ENCODE results near the gene CHCHD2.
"Not testable (repeated sequence)": the region's sequence is repeated elsewhere in the genome, so short reads cannot be mapped to it uniquely, and the experiment has no call there.

CHCHD2 gene

DNA sequence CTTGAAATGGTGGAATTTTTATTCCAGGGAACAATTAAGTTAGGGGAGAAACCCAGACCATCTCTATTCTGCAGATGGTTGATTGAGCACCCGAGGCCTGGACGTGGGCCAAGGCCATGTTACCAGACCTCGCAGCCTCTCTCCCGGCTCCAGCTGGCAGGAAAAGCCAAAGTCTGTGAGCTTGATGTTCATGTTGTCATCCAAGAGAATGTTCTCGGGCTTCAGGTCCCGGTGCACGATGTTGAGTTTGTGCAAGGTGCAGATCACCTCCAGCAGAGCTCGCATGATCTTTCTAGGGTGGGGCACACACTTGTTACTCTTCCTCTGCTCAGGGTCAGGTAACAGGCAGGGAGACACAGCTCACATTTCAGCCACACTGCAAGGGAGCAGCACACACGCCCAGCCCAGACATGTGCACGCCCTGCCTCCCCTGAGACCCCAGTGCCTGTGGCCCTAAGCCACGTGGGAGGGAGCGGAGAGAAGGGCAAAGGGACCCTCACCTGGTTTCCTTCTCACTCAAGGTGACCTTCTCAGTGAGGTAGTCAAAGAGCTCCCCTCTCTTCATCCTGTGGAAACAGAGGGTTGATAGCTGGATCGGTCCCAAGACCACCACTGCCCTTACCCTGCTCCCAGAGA, 23.0 kb downstream of the CHCHD2 start:
- DNase-seq (ENCODE audit: low read depth in 2 of 3, low spot score in 1 of 3) = no peak

DNA sequence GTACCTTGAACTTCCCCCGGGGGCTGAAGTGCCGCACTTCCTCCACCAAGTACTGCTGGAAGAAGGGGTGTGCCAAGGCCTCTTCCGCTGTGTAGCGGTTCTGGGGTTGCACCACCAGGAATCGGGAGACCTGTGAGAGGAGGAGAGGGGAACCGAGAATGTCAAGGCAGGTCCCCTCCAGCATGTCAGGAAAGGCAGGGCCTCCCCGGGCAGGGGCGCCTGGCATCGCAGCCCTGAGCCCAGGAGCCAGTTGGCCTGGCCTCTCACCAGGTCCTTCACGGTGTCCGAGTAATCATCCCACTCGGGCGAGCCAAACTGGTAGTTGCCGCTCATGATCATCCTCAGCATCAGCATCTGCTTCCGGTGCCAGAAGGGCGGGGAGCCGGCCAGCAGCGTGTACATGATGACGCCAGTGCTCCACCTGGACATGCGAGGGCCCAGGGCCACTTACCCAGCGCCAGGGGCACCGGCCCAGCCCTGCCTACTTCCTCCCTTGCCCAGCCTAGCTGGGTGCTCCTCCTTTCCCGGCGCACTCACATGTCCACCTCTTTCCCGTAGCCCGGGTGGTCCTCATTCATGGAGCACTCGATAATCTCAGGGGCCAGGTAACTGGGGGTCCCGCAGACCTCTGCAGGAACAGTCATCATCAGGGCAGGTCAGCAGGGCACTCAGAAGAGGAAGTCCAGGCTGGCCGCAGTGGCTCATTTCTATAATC, 24.5 kb downstream of the CHCHD2 start:
- DNase-seq (ENCODE audit: low read depth in 2 of 3, low spot score in 1 of 3) = no peak

DNA sequence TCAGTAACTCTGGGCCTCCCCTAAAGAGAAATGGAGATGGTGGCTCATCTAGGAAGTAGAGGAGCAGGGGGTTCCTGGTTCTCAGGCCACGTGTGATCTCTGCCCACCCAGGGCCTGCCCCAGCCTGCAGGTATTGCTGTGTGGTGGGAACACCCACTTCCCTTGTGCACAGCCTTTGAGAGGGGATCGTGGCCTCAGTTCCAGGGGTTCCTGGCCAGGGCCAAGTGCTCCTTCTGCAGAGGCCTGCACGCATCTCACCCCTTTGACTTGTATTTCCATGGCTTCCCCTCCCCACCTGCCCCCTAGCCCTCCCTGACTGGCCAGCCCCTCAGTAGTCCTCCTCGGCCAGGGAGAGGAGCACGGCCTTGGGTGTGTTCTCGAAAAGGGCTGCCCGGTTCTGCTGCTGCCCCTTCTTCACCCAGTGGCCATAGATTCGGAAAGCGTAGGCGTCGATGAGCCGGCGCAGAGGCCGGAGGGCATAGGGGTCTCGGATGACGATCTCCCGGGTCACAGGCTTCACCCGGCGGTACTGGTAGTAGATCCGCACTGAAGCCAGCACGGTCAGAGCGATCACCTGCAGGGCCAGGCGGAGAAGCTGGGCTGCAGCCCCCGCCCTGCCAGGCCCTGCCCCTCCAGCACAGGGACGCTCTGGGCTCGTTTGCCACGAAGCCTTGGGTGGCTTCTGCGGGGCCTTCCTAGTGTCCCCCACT, 25.4 kb downstream of the CHCHD2 start:
- DNase-seq (ENCODE audit: low read depth in 2 of 3, low spot score in 1 of 3) = not testable (repeated sequence)

DNA sequence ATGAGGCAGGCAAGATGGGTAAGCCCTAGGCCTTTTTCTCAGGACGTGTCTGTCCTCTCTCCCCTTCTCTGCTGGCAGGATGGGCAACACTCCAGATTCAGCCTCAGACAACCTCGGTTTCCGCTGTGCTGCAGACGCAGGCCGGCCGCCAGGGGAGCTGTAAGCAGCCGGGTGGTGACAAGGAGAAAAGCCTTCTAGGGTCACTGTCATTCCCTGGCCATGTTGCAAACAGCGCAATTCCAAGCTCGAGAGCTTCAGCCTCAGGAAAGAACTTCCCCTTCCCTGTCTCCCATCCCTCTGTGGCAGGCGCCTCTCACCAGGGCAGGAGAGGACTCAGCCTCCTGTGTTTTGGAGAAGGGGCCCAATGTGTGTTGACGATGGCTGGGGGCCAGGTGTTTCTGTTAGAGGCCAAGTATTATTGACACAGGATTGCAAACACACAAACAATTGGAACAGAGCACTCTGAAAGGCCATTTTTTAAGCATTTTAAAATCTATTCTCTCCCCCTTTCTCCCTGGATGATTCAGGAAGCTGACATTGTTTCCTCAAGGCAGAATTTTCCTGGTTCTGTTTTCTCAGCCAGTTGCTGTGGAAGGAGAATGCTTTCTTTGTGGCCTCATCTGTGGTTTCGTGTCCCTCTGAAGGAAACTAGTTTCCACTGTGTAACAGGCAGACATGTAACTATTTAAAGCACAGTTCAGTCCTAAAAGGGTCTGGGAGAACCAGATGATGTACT, 26.7 kb downstream of the CHCHD2 start:
- no peak for DNase-seq (ENCODE audit: low read depth in 2 of 3, low spot score in 1 of 3)

DNA sequence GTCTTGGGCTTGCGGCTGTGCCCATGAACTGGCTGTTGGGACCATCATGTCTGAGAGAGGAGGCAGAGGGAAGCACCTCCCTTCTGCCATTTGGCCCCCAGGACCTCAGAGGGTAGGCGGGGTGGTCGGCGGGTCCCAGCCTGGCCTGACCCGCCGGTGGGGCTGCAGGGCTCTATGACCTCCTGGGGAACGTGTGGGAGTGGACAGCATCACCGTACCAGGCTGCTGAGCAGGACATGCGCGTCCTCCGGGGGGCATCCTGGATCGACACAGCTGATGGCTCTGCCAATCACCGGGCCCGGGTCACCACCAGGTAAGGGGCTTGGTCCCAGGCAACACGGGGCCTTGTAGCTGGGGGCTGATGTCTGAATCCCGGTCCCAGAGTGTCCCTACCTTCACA, 28.1 kb downstream of the CHCHD2 start:
- no peak for DNase-seq (ENCODE audit: low read depth in 2 of 3, low spot score in 1 of 3)

DNA sequence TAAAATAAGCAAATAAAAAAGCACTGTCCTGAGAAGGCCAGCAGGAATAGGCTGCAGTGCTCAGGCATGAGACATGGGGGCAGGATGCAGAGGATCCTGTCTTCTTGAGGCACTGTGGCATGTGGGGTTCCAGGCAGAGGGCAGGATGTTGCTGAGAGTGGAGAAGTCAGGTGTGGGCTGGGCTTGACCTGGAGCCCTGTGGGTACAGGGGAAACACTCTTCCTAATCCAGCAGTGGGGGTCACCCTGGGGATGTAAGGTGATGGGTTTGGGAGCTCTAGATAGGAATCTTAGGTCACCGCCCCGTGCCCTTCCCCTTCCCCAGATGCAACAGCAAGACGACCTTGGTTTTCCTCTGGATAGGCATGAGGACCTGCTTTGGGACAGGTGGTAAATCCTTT, 28.6 kb downstream of the CHCHD2 start:
- no peak for DNase-seq (ENCODE audit: low read depth in 2 of 3, low spot score in 1 of 3)

DNA sequence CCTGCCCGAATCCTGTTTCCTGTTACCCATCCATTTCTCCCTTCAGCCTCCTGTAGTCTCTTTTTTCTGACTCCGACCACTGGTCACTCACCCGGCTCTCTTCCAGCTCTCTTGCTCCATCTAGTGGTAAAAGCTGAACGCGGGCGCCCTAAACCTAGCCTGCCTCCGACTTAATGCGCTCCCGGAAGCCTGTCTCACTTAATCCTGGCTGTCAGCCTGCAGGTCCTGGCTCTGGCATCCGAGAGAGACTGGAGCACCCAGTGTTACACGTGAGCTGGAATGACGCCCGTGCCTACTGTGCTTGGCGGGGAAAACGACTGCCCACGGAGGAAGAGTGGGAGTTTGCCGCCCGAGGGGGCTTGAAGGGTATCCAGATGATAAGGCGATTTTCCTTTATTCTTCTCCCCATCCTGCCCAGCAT, 31.9 kb downstream of the CHCHD2 start:
- peak; percentile 48 to 83 (median 62) for DNase-seq (ENCODE audit: low read depth in 2 of 3, low spot score in 1 of 3)

DNA sequence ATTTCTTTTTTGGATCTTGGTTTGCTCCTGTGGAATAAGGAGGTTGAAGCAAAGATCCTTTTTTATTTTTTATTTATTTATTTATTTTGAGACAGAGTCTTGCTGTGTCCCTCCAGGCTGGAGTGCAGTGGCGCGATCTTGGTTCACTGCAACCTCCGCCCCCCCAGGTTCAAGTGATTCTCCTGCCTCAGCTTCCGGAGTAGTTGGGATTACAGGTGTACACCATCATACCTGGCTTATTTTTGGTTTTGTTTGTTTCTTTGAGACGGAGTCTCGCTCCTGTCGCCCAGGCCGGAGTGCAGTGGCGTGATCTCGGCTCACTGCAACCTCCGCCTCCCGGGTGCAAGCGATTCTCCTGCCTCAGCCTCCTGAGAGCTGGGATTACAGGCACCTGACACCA, 39.9 kb downstream of the CHCHD2 start:
- DNase-seq (ENCODE audit: low read depth in 2 of 3, low spot score in 1 of 3) = not testable (repeated sequence)

DNA sequence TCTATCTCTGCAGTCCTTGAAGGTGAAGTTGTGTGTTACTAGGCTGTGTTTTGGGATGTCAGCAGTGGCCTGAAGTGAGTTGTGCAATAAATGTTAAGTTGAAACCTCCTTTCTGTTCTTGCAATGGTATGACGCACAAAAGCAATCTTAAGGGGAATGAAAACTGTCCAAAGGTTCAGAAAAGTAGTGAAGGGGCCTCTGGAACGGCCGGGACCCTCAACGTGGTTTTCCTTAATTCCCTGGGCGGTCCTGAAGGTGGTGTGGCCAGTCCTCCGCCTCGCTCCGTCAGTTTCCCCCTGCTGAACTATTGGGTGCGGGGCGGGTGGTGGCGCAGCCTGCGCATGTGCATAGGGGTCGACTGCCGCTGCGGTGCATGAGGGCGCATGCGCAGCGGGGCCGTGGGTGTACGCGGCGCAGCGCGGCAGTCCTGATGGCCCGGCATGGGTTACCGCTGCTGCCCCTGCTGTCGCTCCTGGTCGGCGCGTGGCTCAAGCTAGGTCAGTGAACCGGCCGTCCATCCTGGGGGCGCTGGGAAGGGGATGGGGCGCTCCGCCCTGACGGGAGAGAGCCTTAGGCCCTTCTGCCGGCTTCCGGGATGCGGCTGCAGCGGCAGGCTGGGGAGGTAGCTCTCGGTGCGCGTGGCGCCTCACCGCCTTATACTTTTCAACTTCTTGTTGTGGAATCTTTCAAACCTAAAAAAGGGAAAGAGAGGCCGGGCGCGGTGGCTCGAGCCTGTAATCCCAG, 42.2 kb downstream of the CHCHD2 start, which contains the start of gene SUMF2:
Gene SUMF2, plus strand, starts transcription at position 405 of the 744 bp plus-strand sequence. Its CDS starts 26 bp downstream, at position 431.
- DNase-seq (ENCODE audit: low read depth in 2 of 3, low spot score in 1 of 3) = peak; percentile 77 to 84 (median 83)

DNA sequence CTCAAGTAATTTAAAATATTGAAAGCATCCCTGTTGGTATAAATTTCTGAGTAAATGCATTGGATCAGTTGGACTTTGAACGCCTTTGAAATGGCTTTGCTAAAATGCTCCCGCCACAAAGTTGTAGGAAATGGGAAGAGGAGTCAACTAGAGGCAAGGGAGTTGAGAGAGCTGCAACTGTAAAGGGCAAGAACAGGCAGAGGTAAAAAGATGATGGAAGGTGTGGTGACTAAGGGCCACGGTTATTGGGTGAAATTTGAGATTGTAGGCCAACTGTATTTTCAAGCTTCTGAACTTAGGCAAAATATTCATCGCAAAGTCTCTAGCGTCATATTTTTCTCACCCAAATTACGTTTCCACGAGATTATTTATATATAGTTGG, 42.8 kb downstream of the CHCHD2 start:
- DNase-seq (ENCODE audit: low read depth in 2 of 3, low spot score in 1 of 3) = no peak

DNA sequence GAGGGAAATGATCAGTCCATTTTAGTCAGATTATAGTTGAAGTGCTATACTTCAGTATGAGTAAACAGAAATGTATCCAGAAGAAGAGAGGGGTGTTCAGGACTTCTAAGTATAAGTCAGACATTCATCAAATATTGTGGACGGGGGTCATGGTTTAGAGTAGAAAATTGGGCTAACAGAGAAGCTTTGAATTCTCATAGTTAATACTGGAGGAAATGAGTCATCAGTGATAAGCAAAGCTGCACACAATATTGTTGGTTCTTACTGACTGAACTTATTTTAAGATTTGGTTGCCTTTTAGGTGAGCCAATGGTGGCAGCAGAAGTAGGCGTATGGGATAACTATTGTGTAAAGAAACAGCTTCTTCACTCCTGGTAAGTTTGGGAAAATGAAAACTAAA, 43.9 kb downstream of the CHCHD2 start:
- DNase-seq (ENCODE audit: low read depth in 2 of 3, low spot score in 1 of 3) = no peak

DNA sequence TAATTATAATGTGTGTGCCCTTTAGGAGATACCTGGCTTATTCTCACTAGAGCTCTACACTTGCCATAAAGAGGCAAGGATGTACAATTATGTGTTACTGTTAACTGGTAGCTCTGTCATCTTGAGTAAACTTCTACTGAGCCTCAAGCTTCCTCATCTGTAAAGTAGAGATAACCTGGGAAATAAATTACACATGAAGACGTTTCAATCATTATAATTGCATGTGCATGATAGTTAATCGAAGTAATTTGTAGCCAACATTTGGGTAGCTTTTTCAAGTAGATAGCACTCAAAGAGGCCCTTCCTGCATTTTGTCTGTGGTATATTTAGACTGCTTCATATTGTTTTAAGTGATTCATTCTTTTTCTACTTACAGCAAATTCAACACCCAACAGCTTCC, 52.3 kb downstream of the CHCHD2 start:
- no peak for DNase-seq (ENCODE audit: low read depth in 2 of 3, low spot score in 1 of 3)

DNA sequence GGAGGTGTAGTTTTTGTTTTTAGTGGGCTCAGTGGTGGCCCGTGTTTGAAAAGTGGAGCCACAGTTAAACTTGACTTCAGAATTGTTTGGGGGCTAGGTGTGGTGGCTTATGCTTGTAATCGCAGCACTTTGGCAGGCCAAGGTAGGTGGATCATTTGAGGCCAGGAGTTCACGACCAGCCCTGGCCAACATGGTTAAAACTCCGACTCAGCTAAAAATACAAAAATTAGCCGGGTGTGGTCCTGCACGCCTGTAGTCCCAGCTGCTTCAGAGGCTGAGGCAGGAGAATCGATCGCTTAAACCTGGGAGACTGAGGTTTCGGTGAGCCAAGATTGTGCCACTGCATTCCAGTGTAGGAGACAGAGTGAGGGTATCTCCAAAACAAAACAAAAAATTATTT, 52.9 kb downstream of the CHCHD2 start:
- DNase-seq (ENCODE audit: low read depth in 2 of 3, low spot score in 1 of 3) = no peak
